Activated T-cell treated with anti-CD3 and anti-CD28 coated beads, Interleukin-2, amount 50 U/mL, for 4 hours (primary cell): ENCODE data around the gene ZMIZ2. TPM values are rescaled to one million over a fixed set of nuclear protein-coding genes. Genes with fewer than 3 reads are reported as not detected.

Experiments
- ATAC-seq, 2 donors: fragments of 200-7000 bp; cut with Tn5 transposase; one replicate each; pipeline ENCODE4 v1.10.0; 2021
- DNase-seq: peaks from one replicate; pipeline ENCODE4 v3.0.0-alpha.2; 2020
- H3K27me3 Mint-ChIP-seq: one replicate; pipeline ENCODE4 v1.8.0; 2021; ENCODE audit warnings: low read depth, mixed read lengths
- H3K36me3 Mint-ChIP-seq: one replicate; pipeline ENCODE4 v1.8.0; 2022; ENCODE audit warnings: mixed read lengths; ENCODE audit not compliant: insufficient read depth
- H3K4me1 Mint-ChIP-seq: one replicate; pipeline ENCODE4 v1.8.0; 2021; ENCODE audit warnings: low read depth, mixed read lengths
- H3K4me3 Mint-ChIP-seq: one replicate; pipeline ENCODE4 v1.8.0; 2021; ENCODE audit warnings: mild to moderate bottlenecking, moderate library complexity, mixed read lengths
- H3K9me3 Mint-ChIP-seq: one replicate; pipeline ENCODE4 v1.8.0; 2021; ENCODE audit warnings: mixed read lengths
- total RNA-seq, 3 donors: library from RNA; stranded (reverse); gene quantifications; one replicate each; pipeline ENCODE4 v1.2.1, GENCODE V29; 2021

The ZMIZ2 gene
- total RNA-seq, 3 donors from 2014 or later = 109 to 137 (median 118) TPM

DNA sequence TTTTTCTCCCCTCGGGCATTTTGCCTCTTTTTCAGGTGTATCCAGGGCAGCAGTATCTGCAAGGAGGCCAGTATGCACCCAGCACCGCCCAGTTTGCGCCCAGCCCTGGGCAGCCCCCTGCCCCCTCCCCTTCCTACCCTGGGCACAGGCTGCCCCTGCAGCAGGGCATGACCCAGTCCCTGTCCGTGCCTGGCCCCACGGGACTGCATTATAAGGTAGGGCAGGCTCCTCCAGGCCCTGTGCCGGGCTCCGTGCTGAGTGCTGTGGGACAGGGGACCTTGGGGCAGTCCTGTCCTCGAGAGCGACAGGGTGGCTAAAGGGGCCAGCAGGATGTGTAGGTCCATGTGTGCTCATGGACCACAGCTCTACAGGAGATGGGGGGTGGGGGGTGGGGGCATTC, 10.6 kb downstream of the ZMIZ2 start:
- H3K4me1 Mint-ChIP-seq = peaks cover 15% of the 10 kb centered on the region
- H3K27me3 Mint-ChIP-seq = no peaks in the 10 kb centered on the region
- ATAC-seq = no peak
- no peak overlapping the region for H3K4me3 Mint-ChIP-seq
- H3K36me3 Mint-ChIP-seq = peaks cover 14% of the 10 kb centered on the region
- no peaks in the 10 kb centered on the region for H3K9me3 Mint-ChIP-seq
- DNase-seq = no peak

DNA sequence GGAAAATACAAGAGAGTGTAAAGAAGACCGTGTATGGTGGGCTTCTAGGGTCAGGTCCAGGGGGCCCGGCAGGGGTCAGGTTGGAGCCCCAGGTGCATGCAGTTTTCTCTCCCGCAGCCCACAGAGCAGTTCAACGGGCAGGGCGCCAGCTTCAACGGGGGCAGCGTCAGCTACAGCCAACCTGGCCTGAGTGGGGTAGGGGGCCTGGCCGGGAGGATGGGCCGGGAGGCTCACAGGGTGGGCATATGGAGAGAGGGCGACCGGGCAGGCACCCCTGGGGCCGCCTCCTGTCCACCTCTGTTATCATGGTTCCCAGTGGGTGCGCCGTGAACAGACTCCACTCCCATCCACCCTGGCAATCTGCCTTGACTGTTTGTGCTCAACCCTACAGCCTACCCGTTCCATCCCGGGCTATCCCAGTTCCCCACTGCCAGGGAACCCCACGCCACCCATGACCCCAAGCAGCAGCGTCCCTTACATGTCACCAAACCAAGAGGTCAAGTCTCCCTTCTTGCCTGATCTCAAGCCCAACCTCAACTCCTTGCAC, 11.5 kb downstream of the ZMIZ2 start:
- no peak for DNase-seq
- no peak for ATAC-seq
- Mint-ChIP-seq H3K36me3 (peaks cover 18% of the 10 kb centered on the region), H3K4me1 (peaks cover 7% of the 10 kb centered on the region), H3K4me3 (no peak overlapping the region), H3K9me3 (no peaks in the 10 kb centered on the region), H3K27me3 (no peaks in the 10 kb centered on the region)

- no peak for DNase-seq
- Mint-ChIP-seq H3K36me3 (peaks cover 21% of the 10 kb centered on the region), H3K4me1 (no peaks in the 10 kb centered on the region), H3K9me3 (no peaks in the 10 kb centered on the region), H3K4me3 (no peak overlapping the region), H3K27me3 (no peaks in the 10 kb centered on the region)
- no peak for ATAC-seq
Observed at GRCh38 chr7:44761207-44762161, 12.8 kb downstream of the ZMIZ2 start.

DNA sequence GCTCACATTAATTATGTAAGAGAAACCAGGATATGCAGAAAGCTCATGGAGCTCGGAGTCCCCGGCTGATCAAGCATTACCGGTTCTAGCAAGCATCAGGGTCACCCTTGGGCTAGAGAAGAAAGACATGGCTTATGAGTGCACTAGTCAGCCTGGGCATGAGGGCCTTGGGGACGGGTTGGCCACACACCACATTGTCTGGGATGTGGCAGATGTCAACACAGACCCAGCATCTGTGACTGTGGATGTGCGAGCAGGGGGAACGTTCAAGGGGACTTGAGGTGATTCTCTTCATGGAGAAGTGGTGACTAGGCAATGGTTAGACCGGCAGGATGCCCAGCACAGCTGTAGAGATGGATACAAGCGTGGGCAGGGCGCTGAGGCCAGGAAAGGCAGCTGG, 13.7 kb downstream of the ZMIZ2 start:
- ATAC-seq (no peak), DNase-seq (no peak)
- no peak overlapping the region for H3K4me3 Mint-ChIP-seq
- no peaks in the 10 kb centered on the region for H3K27me3 Mint-ChIP-seq
- peaks cover 4% of the 10 kb centered on the region for H3K4me1 Mint-ChIP-seq
- H3K9me3 Mint-ChIP-seq = no peaks in the 10 kb centered on the region
- peaks cover 25% of the 10 kb centered on the region for H3K36me3 Mint-ChIP-seq

- no peak for DNase-seq
- Mint-ChIP-seq H3K4me3 (no peak overlapping the region), H3K9me3 (no peaks in the 10 kb centered on the region), H3K4me1 (peaks cover 10% of the 10 kb centered on the region), H3K36me3 (peaks cover 31% of the 10 kb centered on the region), H3K27me3 (no peaks in the 10 kb centered on the region)
- ATAC-seq = no peak
Observed at GRCh38 chr7:44762726-44763522, 14.3 kb downstream of the ZMIZ2 start.

GRCh38 chr7:44764081-44764480, 15.4 kb downstream of the ZMIZ2 start:
- Mint-ChIP-seq H3K4me3 (no peak overlapping the region), H3K36me3 (peaks cover 32% of the 10 kb centered on the region), H3K9me3 (no peaks in the 10 kb centered on the region), H3K27me3 (no peaks in the 10 kb centered on the region), H3K4me1 (peaks cover 22% of the 10 kb centered on the region)
- no peak for DNase-seq
- ATAC-seq = no peak

DNA sequence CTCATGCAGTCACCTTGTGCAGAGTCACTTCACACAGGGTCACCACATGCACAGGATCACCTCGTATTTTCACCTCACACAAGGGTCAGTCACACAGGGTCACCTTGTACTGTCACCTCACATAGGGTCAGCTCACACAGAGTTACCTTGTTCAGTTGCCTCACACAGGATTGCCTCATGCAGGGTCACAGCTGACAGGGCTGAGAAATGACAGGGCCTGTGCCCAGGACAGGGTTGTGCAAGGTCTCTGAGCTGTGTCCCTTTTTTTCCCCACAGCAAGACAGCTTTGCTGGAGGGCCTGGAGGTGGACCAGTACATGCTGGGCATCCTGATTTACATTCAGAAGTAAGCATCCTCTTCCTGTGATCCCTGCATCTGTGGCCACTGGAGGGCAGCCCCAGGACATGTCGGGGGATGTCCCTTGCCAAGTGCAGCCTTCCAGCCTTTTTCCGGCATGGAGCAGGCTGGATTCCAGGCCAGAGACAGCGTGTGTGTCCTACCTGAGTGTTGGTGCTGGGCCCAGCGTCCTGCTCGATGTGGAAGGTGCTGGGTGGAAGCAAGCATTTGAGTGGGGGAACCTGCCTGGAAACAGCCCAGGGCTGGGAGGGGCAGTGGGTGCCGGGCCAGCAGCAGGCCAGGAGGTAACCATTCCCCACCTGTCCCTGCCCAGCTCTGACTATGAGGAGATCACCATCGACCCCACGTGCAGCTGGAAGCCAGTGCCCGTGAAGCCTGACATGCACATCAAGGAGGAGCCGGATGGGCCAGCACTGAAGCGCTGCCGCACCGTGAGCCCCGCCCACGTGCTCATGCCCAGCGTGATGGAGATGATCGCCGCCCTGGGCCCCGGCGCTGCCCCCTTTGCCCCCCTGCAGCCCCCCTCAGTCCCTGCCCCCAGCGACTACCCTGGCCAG, 16.3 kb downstream of the ZMIZ2 start:
- ATAC-seq (no peak), DNase-seq (no peak)
- H3K36me3 Mint-ChIP-seq = peaks cover 32% of the 10 kb centered on the region
- peaks cover 30% of the 10 kb centered on the region for H3K4me1 Mint-ChIP-seq
- H3K27me3 Mint-ChIP-seq = no peaks in the 10 kb centered on the region
- H3K4me3 Mint-ChIP-seq = no peak overlapping the region
- no peaks in the 10 kb centered on the region for H3K9me3 Mint-ChIP-seq

DNA sequence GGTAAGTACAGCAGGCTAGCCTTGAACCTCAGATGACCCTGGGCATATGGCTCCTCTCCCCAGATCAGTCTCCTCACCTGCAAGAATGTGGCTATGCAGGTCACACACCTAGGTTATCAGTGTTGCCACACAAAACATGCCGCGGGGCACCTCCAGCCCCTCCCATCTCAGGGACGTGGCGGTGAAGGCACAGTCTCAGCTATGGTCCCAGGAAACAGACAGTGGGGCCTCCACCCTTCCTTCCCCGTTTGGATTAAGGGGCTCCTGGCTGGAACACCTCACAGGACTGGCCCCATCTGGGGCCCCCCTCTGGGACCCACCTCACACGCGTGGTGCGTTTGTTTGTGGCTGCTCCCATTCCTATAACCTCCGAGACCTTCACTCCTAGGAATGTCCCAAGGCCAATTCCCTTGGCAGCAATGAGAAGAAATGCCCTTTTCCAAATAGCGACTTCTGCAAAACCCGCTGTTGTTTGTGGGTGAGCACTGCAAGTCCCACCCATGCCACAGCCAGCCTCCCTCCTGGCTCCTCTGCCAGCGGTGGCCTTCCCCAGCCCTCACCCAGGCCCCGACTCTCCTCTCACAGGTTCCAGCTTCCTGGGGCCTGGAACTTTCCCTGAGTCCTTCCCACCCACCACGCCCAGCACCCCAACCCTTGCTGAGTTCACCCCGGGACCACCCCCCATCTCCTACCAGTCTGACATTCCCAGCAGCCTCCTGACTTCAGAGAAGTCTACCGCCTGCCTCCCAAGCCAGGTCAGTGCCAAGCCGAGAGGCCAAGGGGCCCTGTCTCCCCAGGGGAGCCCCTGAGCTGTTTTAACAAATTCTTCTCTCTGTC, 17.1 kb downstream of the ZMIZ2 start:
- H3K36me3 Mint-ChIP-seq = peaks cover 30% of the 10 kb centered on the region
- peaks cover 39% of the 10 kb centered on the region for H3K4me1 Mint-ChIP-seq
- ATAC-seq (no peak), DNase-seq (no peak)
- no peak overlapping the region for H3K4me3 Mint-ChIP-seq
- no peaks in the 10 kb centered on the region for H3K27me3 Mint-ChIP-seq
- H3K9me3 Mint-ChIP-seq = no peaks in the 10 kb centered on the region

GRCh38 chr7:44766416-44766801, 17.8 kb downstream of the ZMIZ2 start:
- H3K4me1 Mint-ChIP-seq = peaks cover 44% of the 10 kb centered on the region
- peaks cover 29% of the 10 kb centered on the region for H3K36me3 Mint-ChIP-seq

DNA sequence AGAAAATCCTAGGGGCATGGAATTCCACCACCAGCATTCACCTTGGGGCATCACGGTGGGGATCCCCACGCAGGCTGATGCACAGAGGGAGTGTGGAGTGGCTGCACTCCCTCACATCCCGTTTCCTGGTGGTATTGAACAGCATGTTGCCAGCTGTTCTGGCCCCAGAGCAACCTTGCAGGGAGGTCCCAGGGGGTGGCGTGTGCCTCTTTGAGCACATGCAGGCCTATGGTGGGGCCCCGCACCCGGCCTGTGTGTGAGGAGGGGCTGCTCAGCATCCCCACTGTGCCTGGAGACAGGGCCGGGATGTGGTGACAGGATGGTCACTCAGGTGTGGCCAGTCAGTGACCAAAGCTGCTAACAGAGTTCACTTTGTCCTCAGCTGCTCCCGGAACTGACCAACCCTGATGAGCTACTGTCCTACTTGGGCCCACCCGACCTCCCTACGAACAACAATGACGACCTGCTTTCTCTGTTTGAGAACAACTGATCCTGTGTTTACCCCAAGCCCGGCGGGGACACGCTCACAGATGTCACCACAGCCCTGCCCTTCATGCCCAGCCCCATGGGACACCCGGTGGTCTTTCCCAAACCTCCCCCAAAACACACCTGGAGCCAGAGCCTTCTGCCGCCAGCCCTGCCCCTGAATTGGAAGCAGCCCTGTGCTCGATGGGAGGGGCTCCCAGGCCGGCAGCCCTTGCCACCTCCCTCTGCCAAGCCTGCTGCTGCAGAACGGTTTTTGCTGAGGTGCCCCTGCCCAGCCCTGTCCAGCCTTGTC, 18.7 kb downstream of the ZMIZ2 start:
- DNase-seq (no peak), ATAC-seq (no peak)
- Mint-ChIP-seq H3K27me3 (no peaks in the 10 kb centered on the region), H3K4me1 (peaks cover 47% of the 10 kb centered on the region), H3K36me3 (peaks cover 23% of the 10 kb centered on the region), H3K4me3 (no peak overlapping the region), H3K9me3 (no peaks in the 10 kb centered on the region)

More at GRCh38 chr7:44766416-44766801, 17.8 kb downstream of the ZMIZ2 start:
- no peak for DNase-seq
- ATAC-seq = no peak
- Mint-ChIP-seq H3K4me3 (no peak overlapping the region), H3K9me3 (no peaks in the 10 kb centered on the region), H3K27me3 (no peaks in the 10 kb centered on the region)

DNA sequence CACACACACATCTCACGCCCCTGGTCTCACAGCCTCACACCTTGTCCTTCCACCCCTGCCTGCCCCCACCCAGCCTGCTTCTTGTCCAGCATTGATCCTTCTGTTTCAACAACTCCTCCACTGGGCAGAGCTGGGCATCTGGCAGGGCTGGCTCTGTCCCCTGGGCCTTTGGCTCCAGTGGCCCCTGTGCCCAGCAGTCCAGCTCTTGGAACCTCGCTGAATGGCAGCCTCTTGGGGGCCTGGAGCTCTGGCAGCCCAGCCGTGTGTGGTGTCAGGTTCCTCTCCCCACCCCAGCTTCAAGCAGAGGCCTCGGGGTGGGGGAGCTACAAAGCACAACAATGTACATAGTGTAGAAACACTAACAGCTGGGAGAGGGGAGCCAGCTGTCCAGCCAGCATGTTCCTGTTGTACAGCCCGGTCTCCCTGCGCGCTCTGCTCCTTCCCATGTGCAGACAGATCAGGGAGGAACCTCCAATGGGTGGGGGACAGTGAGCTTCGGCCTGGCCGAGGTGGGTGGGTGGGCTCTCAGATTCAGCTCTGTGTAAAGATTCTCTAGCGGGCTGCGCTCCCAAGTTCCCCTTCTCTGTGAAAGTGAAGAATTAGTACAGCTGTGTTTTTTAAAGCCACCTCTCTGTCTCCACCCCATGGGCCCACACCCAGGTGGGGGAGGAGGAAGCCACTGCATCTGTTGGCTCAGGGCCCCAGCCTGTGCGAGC, 19.4 kb downstream of the ZMIZ2 start:
- no peak overlapping the region for H3K4me3 Mint-ChIP-seq
- ATAC-seq = peak; percentile 28 to 32
- no peaks in the 10 kb centered on the region for H3K27me3 Mint-ChIP-seq
- peaks cover 22% of the 10 kb centered on the region for H3K36me3 Mint-ChIP-seq
- peaks cover 47% of the 10 kb centered on the region for H3K4me1 Mint-ChIP-seq
- DNase-seq = no peak
- no peaks in the 10 kb centered on the region for H3K9me3 Mint-ChIP-seq
